ENCODE data around the gene HSPB9.
"Not testable (repeated sequence)": the region's sequence is repeated elsewhere in the genome, so short reads cannot be mapped to it uniquely, and the experiment has no call there.

The HSPB9 gene

GRCh38 chr17:42143138-42143537 lies 20.5 kb downstream of the HSPB9 start:
- DNase-seq (ENCODE audit: low read depth, low spot score) = not testable (repeated sequence)

- DNase-seq (ENCODE audit: low read depth, low spot score) = no peak
These were observed 24.5 kb downstream of the HSPB9 start for GRCh38 chr17:42146911-42147607.

- DNase-seq (ENCODE audit: low read depth, low spot score) = no peak
These were observed 31.5 kb downstream of the HSPB9 start for GRCh38 chr17:42153919-42154742.

- DNase-seq (ENCODE audit: low read depth, low spot score) = no peak
These were observed 33.0 kb downstream of the HSPB9 start for GRCh38 chr17:42155614-42156045.

DNA sequence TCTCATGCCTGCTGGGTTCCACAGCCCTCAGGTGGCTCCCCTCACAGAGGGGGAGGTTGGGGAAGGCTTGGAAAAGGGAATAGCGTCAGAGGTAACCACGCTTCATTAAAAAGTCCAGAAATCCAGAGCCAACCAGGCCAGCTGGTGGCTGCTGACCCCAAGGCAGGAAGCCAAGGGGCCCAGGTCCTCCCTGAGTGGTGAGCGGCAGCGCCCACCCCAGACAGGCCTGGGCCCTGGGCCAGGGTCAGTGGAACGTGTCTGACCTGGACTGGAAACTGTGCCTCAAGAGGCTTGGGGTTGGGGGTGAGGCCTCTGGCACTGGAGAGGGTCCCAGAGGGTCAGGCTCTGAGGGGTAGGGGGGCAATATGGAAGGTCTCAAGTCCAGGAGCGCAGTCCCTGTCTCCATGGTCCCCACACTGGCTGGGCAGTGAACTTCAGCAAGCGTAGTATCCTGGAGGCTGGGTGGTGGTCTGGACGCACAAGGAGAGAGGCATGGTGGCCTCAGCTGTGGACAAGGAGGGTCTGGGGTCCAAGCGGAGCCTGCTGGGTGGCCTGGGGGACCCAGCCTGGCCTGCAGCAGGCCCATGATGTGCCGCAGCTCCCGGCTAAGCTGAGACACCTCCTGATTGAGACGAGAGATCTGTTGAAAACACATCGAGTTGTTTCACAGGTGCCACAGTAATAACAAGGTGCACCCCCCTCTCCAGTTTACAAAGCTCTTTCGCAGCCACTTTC lies 37.4 kb downstream of the HSPB9 start:
- DNase-seq (ENCODE audit: low read depth, low spot score) = no peak

GRCh38 chr17:42160531-42160910 lies 37.9 kb downstream of the HSPB9 start:
- DNase-seq (ENCODE audit: low read depth, low spot score) = no peak

DNA sequence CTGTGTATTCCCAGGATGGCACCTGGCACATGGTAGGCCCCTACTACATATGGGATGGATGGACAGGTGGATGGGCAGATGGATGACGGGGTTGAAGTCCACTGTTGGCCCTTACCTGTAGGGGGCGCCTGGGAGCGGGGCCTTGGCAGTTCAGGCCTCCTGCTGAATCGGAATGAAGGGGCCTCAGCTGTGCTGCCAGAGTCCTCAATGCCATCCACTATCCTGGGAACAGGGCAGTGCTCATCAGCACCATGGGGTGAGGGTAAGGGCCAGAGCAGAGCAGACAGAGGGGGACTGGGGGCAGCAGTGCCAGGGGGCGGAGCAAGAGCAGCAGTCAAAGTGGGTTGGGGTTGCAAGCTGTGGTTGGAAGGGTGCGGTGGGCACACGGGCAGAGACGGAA lies 40.5 kb downstream of the HSPB9 start:
- no peak for DNase-seq (ENCODE audit: low read depth, low spot score)

DNA sequence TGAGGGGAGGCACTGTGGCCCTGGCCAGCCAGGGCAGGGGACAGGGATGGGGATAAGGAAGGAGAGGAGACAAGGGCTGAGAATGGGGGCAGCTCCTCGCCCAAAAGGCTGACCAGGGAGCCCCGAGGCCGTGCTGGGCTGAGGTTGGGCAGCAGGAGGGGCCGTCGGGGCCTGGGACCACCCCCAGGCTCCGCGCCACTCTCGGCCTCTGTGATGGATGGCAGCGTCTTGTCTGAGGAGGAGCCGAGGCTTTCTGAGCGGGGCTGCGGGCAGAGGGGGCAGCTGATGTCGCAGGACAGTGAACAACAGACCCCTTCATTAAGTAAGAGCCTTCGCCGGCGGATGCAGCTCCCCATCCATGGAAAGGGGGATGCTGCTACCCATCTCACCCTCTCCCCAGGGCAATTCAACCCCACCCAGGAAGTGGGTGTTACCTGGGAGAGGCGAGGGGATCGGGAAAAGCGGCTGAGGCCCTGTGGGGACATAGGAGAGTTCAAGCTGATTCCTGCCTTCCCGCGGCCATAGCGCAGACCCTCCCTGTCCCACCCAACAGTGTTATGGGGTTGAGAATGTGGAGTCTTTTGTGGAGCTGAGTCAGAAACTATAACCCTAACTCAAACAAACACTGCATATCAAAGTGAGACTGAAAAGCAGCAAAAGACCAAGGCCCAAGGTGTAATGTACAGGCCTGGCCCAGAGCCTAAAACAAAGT lies 41.2 kb downstream of the HSPB9 start:
- DNase-seq (ENCODE audit: low read depth, low spot score) = no peak

DNA sequence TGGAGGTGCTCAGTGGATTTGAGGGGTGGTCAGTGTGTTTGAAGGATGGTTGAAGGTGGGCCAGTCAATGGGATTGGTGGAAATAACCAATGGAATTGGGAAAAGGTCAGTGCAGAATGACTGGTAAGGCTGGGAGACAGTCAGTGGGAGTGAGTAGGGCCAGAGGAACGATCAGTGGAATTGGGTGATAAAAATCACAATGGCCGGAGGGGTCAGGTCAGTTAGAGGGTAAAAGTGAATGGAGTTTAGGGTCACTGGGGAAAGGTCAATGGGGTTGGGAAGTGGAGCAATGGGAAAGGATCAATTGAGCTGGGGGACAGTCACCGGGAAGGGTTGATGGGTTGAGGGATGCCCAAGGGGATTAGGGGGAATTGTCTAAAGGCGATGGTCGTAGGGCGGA lies 43.1 kb downstream of the HSPB9 start:
- no peak for DNase-seq (ENCODE audit: low read depth, low spot score)

DNA sequence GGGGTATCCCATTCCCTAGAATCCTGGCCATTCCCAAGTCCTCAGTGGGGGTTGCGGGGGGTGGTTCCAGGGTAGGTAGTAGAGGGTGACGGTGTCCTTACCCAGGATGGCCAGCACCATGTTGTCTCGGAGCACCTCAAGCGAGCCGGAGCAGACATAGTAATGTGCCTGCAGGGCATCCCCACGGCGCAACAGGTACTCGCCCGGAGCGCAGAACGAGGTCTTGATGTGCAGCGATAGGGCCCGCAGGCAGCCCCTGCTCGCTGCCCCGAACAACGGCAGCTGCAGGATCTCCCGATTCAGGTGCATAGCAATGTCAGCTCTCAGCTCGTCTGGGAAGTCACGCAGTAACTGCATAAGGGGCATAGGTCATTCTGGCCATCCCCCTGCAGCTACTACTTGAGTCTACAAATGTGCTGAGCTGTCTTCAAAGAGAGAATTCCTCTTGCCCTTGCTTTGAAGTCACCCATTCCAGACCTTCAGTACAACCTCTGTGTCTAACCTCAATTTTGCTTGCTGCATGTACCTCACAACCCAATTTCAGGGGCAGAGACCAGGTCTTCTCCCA lies 43.7 kb downstream of the HSPB9 start:
- DNase-seq (ENCODE audit: low read depth, low spot score) = no peak

- DNase-seq (ENCODE audit: low read depth, low spot score) = no peak
These were observed 45.2 kb downstream of the HSPB9 start for GRCh38 chr17:42167807-42168206.

DNA sequence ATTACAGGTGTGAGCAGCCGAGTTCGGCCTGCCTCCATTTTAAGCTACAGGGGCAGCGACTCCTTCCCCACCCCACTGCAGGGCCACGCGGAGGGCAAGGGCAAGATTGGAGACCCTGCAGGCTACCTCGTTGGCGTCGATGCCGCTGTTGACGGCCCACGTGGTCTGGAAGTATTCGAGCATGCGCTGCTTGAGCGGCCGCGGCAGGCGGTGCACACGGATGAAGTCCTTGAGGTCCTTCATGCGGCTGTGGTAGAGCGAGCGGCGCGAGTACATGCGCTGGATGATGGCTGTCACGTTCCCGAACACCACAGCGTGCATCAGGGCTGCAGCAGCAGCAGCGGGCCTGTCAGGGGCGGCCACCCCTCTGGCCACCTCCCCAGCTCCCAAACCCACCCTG lies 46.7 kb downstream of the HSPB9 start:
- no peak for DNase-seq (ENCODE audit: low read depth, low spot score)

DNA sequence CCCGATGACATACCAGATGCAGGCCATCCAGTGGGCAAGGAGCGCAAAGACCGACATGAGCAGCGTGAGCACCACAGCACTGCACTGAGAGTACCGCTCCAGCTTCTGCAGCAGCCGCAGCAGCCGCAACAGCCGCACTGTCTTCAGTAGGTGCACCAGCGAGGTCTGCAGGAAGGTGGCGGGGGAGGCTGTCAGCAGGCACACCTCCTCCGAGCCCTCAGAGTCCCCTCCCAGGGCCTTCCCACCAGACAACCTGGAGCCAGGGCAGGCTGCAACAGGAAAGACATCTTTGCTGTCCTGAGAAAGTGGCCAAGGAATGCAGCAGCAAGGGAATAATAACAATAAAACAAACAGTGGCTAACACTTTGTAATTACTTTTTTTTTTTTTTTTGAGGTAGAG lies 49.2 kb downstream of the HSPB9 start:
- no peak for DNase-seq (ENCODE audit: low read depth, low spot score)
